ENCODE results near the gene USHBP1.
"Not testable (repeated sequence)": the region's sequence is repeated elsewhere in the genome, so short reads cannot be mapped to it uniquely, and the experiment has no call there.

DNA sequence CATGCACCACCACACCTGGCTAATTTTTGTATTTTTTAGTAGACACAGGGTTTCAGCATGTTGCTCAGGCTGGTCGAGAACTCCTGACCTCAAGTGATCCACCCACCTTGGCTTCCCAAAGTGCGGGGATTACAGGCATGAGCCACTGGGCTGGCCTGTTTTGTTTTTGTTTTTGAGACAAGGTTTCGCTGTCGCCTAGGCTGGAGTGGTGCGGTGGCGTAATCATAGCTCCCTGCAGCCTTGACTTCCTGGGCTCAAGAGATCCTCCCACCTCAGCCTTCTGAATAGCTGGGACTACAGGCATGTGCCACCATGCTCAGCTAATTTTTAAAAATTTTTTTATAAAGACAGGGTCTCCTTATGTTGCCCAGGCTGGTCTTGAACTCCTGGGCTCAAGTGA is 31.0 kb upstream of the USHBP1 start:
- TF ChIP-seq MYC (IDR thresholded peaks at IDR 0.05; ENCODE audit: insufficient read depth, insufficient read length, insufficient replicate concordance, low read length, severe bottlenecking); TCF12 (IDR thresholded peaks at IDR 0.05; ENCODE audit: low read depth, low read length); EZH2 (IDR thresholded peaks at IDR 0.05; ENCODE audit: borderline replicate concordance, control insufficient read depth, low read depth, low read length); EP300 (IDR thresholded peaks at IDR 0.05; ENCODE audit: borderline replicate concordance in 1 of 2, control insufficient read depth in 1 of 2, low read depth in 2 of 2, low read length in 2 of 2); SP1 (IDR thresholded peaks at IDR 0.05; ENCODE audit: low read depth, low read length); SMC3 (IDR thresholded peaks at IDR 0.05; ENCODE audit: borderline replicate concordance, low read length); GABPA (IDR thresholded peaks at IDR 0.05; ENCODE audit: low read depth); SRF (IDR thresholded peaks at IDR 0.05; ENCODE audit: low read depth in 2 of 2, low read length in 2 of 2): not testable (repeated sequence)
- TF ChIP-seq, protein P1, sequence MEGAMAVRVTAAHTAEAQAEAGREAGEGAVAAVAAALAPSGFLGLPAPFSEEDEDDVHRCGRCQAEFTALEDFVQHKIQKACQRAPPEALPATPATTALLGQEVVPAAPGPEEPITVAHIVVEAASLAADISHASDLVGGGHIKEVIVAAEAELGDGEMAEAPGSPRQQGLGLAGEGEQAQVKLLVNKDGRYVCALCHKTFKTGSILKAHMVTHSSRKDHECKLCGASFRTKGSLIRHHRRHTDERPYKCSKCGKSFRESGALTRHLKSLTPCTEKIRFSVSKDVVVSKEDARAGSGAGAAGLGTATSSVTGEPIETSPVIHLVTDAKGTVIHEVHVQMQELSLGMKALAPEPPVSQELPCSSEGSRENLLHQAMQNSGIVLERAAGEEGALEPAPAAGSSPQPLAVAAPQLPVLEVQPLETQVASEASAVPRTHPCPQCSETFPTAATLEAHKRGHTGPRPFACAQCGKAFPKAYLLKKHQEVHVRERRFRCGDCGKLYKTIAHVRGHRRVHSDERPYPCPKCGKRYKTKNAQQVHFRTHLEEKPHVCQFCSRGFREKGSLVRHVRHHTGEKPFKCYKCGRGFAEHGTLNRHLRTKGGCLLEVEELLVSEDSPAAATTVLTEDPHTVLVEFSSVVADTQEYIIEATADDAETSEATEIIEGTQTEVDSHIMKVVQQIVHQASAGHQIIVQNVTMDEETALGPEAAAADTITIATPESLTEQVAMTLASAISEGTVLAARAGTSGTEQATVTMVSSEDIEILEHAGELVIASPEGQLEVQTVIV (IDR thresholded peaks at IDR 0.05; ENCODE audit: borderline replicate concordance, partially characterized antibody), result not testable (repeated sequence)

Data from GM12878 (cell line).